SU-DHL-6 (cell line): ENCODE measurements around the gene PRR22.

Experiments used
- EZH2phosphoT487 ChIP-seq: fragments of 200-600 bp; sonication (generic), shearing (Covaris generic); conservative IDR thresholded peaks from 2 replicates; pipeline ENCODE4 v1.6.1; 2018; ENCODE audit warnings: mild to moderate bottlenecking, antibody characterized with exemption, low read length, moderate library complexity, mixed read lengths
- TF ChIP-seq, protein P1 (sequence below): fragments of 200-600 bp; sonication (generic); IDR thresholded peaks from one replicate; pipeline ENCODE4 v1.5.1; 2017; ENCODE audit warnings: antibody characterized with exemption, mild to moderate bottlenecking, low read length, moderate library complexity; ENCODE audit not compliant: insufficient read depth, poor library complexity, severe bottlenecking

DNA sequence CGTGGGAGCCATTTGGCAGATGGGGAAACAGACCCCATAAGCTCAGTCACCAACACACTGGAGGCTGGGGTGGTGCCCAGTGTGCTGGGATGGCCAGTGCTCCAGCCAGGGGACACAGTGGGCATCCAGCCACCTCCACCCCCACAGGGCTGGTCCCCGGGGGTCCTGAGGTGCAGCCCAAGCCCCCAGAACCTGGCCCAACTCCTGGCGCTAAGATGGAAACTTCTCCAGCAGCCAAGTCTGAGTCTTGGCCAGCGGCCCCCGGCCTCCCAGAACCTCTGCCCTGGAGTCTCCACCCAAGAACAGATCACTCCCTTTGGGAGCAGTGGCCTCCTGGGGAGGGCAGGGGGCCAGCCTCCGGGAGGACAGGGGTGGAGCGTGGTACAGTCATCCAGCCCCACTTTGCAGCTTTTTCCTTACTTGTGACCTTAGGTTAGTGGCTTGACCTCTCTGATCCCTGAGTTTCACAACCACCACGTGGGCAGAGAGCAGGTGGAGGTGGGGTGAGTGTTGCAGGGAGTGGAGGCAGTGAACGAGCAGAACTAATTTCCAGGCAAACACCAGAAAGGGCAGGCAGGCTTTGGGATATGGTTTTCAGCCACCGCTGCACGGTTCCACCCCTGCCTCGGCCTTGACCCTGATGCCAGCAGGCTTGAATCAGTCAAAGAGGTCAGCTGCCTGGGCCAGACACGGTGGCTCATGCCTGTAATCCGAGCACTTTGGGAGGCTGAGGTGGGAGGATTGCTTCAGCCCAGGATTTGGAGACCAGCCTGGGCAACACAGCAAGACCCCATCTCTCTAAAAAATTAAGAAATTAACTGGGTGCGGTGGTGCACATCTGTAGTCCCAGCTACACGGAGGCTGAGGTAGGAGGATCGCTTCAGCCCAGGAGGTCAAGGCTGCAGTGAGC is 16.1 kb upstream of the PRR22 start:
- TF ChIP-seq, protein P1, sequence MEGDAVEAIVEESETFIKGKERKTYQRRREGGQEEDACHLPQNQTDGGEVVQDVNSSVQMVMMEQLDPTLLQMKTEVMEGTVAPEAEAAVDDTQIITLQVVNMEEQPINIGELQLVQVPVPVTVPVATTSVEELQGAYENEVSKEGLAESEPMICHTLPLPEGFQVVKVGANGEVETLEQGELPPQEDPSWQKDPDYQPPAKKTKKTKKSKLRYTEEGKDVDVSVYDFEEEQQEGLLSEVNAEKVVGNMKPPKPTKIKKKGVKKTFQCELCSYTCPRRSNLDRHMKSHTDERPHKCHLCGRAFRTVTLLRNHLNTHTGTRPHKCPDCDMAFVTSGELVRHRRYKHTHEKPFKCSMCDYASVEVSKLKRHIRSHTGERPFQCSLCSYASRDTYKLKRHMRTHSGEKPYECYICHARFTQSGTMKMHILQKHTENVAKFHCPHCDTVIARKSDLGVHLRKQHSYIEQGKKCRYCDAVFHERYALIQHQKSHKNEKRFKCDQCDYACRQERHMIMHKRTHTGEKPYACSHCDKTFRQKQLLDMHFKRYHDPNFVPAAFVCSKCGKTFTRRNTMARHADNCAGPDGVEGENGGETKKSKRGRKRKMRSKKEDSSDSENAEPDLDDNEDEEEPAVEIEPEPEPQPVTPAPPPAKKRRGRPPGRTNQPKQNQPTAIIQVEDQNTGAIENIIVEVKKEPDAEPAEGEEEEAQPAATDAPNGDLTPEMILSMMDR = no peak
- no peak for TF ChIP-seq EZH2phosphoT487
